ENCODE measurements around the gene CEP70. TPM values are rescaled to one million over a fixed set of nuclear protein-coding genes. Genes with fewer than 3 reads are reported as not detected.
"Not testable (repeated sequence)": the region's sequence is repeated elsewhere in the genome, so short reads cannot be mapped to it uniquely, and the experiment has no call there.

CEP70 gene
- total and polyA plus RNA-seq, 3 experiments from 2014 or later, result 7.6 to 8.4 (median 8.0) TPM

DNA sequence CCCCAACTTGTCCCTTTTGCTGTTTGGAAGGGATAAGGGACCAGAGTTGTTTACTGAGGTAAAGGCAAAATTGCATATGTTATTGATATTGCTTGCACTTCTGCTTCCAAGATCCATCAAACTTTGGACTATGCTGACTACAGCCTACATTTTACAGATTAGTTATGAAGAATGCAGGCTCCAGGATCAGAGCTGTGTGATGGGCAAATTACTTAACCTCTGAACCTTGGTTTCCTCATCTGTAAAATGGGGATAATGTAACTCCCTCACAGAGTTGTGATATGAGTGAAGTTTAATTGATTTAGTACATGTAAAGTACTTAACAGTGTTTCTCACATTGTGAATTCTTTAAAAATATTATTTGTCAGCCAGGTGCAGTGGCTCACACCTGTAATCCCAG is 30.5 kb upstream of the CEP70 start:
- no peaks in the 10 kb centered on the region for H3K4me1 ChIP-seq (ENCODE audit: insufficient read depth, low read length)
- CTCF ChIA-PET, result interaction anchor here (0.9 kb wide), 1 partner anchor 291 kb away, joined by 3 read pairs; no protein-coding TSS in a partner anchor
- no peaks in the 10 kb centered on the region for H3K4me1 Mint-ChIP-seq
- no peak for DNase-seq
- POLR2A ChIA-PET, result no interaction called here
- H3K4me3 ChIP-seq (ENCODE audit: low read length), result no peak overlapping the region
- no peaks in the 10 kb centered on the region for H3K27me3 Mint-ChIP-seq
- no peaks in the 10 kb centered on the region for H3K9me3 ChIP-seq (ENCODE audit: low read length)
- no peak overlapping the region for H3K27ac Mint-ChIP-seq
- H3K36me3 ChIP-seq (ENCODE audit: insufficient read depth, low read length), result no peaks in the 10 kb centered on the region
- no peaks in the 10 kb centered on the region for H3K27me3 ChIP-seq (ENCODE audit: insufficient read depth, low read length, poor library complexity, severe bottlenecking)
- H3K27ac ChIP-seq (ENCODE audit: low read depth, low read length), result no peak overlapping the region
- H3K9me3 Mint-ChIP-seq, result no peaks in the 10 kb centered on the region
- peaks cover 10 to 33% (median 10%) of the 10 kb centered on the region in 3 donors for H3K36me3 Mint-ChIP-seq
- H3K4me3 Mint-ChIP-seq, result no peak overlapping the region

DNA sequence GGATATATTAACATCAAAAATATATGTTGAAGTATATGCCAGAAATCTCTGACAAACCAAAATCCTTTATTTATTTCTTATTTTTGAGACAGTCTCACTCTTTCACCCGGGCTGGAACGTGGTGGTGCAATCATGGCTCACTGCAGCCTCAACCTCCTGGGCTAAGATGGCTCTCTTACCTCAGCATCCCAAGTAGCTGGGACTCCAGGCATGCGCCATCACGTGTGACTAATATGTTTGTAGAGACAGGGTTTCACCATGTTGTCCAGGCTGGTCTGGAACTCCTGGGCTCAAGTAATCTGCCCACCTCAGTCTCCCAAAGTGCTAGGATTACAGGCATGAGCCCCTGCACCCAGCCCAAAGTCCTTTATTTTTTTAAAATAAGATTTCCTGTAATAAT is 26.4 kb upstream of the CEP70 start:
- no peak for DNase-seq
- Histone ChIP-seq H3K27ac (ENCODE audit: low read depth, low read length) (no peak overlapping the region), H3K36me3 (ENCODE audit: insufficient read depth, low read length) (no peaks in the 10 kb centered on the region), H3K4me1 (ENCODE audit: insufficient read depth, low read length) (no peaks in the 10 kb centered on the region), H3K9me3 (ENCODE audit: low read length) (no peaks in the 10 kb centered on the region), H3K4me3 (ENCODE audit: low read length) (no peak overlapping the region), H3K27me3 (ENCODE audit: insufficient read depth, low read length, poor library complexity, severe bottlenecking) (no peaks in the 10 kb centered on the region)
- H3K4me3 Mint-ChIP-seq, result no peak overlapping the region
- no peaks in the 10 kb centered on the region for H3K4me1 Mint-ChIP-seq
- peaks cover 0 to 18% (median 6%) of the 10 kb centered on the region in 3 donors for H3K36me3 Mint-ChIP-seq
- ChIA-PET POLR2A (no interaction called here), CTCF (interaction anchor here (1.3 to 1.4 kb wide), 2 partner anchors 26 to 295 kb away, joined by 4 read pairs; partner anchors contain the start of gene CEP70)
- H3K27ac Mint-ChIP-seq, result no peak overlapping the region
- no peaks in the 10 kb centered on the region for H3K27me3 Mint-ChIP-seq
- H3K9me3 Mint-ChIP-seq, result no peaks in the 10 kb centered on the region

DNA sequence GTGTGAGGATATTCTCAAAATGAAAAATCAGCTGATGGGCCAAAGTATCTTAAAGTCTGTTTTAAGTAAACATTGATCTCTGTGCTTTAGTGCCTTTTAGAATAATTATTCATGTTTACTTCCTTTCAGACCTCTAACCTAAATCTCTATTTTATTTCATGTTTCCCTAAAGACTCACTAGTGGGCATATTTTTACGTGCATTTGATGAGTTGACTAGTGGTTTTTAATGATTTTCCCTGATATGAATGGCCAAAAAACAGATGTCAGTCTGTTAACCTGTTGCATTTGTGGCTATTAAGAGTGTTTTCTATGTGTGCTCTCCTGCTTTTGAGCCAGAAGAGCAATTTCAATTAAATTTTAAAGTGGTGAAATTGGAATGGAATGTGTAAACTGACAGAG is 21.4 kb upstream of the CEP70 start:
- Mint-ChIP-seq H3K9me3 (no peaks in the 10 kb centered on the region), H3K27ac (peak overlapping the region in 1 of 8 donors; percentile 22), H3K4me1 (peaks cover 0 to 6% (median 0%) of the 10 kb centered on the region in 3 donors), H3K36me3 (peaks cover 0 to 3% (median 0%) of the 10 kb centered on the region in 3 donors), H3K4me3 (no peak overlapping the region), H3K27me3 (no peaks in the 10 kb centered on the region)
- Histone ChIP-seq H3K9me3 (ENCODE audit: low read length) (no peaks in the 10 kb centered on the region), H3K27me3 (ENCODE audit: insufficient read depth, low read length, poor library complexity, severe bottlenecking) (no peaks in the 10 kb centered on the region), H3K4me1 (ENCODE audit: insufficient read depth, low read length) (no peaks in the 10 kb centered on the region), H3K27ac (ENCODE audit: low read depth, low read length) (no peak overlapping the region), H3K36me3 (ENCODE audit: insufficient read depth, low read length) (no peaks in the 10 kb centered on the region), H3K4me3 (ENCODE audit: low read length) (no peak overlapping the region)
- DNase-seq, result no peak
- CTCF ChIA-PET, result interaction anchor here (1.2 kb wide), 1 partner anchor 21 kb away, joined by 3 read pairs; no protein-coding TSS in a partner anchor
- POLR2A ChIA-PET, result no interaction called here

DNA sequence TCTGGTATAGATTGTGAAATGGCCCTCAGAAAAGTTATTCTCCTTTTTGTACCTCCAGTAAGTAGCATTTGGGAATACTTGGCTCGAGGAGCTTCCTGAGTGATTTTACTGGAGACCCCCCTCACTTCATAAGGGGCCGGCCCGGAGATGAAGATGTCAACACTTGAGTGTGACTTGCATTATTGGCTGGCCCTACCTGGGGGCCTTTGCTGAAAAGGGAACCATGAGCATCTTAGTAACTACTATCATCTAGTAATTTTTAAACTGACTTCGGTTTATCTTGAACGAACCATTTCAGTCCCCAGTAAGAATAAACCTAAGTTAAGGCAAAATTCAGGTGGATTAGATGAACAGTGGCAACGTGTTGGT is 15.8 kb upstream of the CEP70 start:
- DNase-seq, result no peak
- Histone ChIP-seq H3K27me3 (ENCODE audit: insufficient read depth, low read length, poor library complexity, severe bottlenecking) (no peaks in the 10 kb centered on the region), H3K27ac (ENCODE audit: low read depth, low read length) (no peak overlapping the region), H3K36me3 (ENCODE audit: insufficient read depth, low read length) (no peaks in the 10 kb centered on the region), H3K4me3 (ENCODE audit: low read length) (no peak overlapping the region), H3K9me3 (ENCODE audit: low read length) (no peaks in the 10 kb centered on the region), H3K4me1 (ENCODE audit: insufficient read depth, low read length) (peaks cover 13% of the 10 kb centered on the region)
- peaks cover 0 to 14% of the 10 kb centered on the region in 2 donors for H3K27me3 Mint-ChIP-seq
- ChIA-PET CTCF (interaction anchor here (2.8 to 3.2 kb wide), 2 partner anchors 16 to 306 kb away, joined by 17 to 25 read pairs; partner anchors contain the start of gene CEP70), POLR2A (interaction anchor here (2.0 kb wide), 1 partner anchor 16 kb away, joined by 18 read pairs; the partner anchor contains the start of gene CEP70)
- peak overlapping the region; percentile 89 to 99 (median 94) for H3K27ac Mint-ChIP-seq
- H3K36me3 Mint-ChIP-seq, result peaks cover 0 to 9% (median 4%) of the 10 kb centered on the region in 3 donors
- H3K9me3 Mint-ChIP-seq, result peaks cover 0 to 6% (median 3%) of the 10 kb centered on the region in 5 donors
- peaks cover 12 to 25% (median 15%) of the 10 kb centered on the region in 3 donors for H3K4me1 Mint-ChIP-seq
- H3K4me3 Mint-ChIP-seq, result peak overlapping the region; percentile 80 to 97 (median 91)

DNA sequence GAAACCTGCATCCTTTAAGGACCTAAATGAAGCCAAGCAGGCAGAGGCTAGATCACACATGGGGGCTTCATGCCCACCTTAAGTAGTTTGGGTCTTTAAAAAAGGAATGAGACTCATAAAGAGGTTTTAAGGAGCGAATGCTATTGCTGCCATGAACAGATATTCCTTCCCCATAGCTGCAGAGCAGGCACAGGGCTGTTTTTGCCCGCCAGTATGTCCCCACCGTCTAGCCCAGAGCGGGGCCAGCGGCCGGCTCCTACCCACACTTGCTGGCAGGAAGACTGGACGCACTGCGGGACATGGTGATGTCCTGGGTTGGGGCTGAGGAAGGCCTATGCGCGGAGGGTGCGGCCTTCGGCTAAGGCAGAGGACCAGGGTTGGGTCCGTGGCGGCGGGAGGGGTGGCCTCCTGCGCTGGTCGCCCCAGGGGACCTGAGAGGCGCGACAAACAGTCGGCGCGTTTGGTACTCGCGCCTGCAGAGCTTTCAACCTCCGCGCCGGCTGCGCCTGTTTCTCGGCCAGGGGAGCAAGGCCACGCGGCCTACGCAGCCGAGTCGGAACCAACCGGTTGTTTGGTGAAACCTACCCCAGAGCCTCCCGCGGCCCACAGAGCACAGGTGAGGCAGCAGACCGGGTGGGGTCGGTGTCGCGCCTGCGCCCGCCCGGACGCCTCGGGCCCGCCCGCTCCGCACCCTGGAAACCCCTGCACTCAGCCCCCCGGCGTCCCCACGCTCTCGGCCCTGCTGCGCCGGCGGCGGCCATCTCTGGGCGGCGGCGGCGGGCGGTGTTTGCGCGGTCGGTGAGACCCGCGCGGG is 14.5 kb upstream of the CEP70 start, which contains the start of gene FAIM:
FAIM (plus strand) TSS at position 450 of the 814 bp plus-strand sequence. CDS start 10,956 bp downstream, outside the sequence.
- peaks cover 0 to 7% (median 3%) of the 10 kb centered on the region in 5 donors for H3K9me3 Mint-ChIP-seq
- peaks cover 0 to 14% of the 10 kb centered on the region in 2 donors for H3K27me3 Mint-ChIP-seq
- peak within 1 kb of the TSS; percentile 69 for H3K27ac ChIP-seq (ENCODE audit: low read depth, low read length)
- peaks cover 13% of the 10 kb centered on the region for H3K4me1 ChIP-seq (ENCODE audit: insufficient read depth, low read length)
- H3K9me3 ChIP-seq (ENCODE audit: low read length), result no peaks in the 10 kb centered on the region
- DNase-seq, result peak; percentile 51 to 81 (median 77)
- CTCF ChIA-PET, result interaction anchor here (2.4 to 3.2 kb wide), 3 partner anchors 14 to 315 kb away, joined by 8 to 25 read pairs (median 17); partner anchors contain the start of gene CEP70
- H3K4me3 ChIP-seq (ENCODE audit: low read length), result peak within 1 kb of the TSS; percentile 63
- H3K36me3 Mint-ChIP-seq, result peaks cover 0 to 9% (median 1%) of the 10 kb centered on the region in 3 donors
- H3K36me3 ChIP-seq (ENCODE audit: insufficient read depth, low read length), result no peaks in the 10 kb centered on the region
- H3K27ac Mint-ChIP-seq, result peak within 1 kb of the TSS; percentile 92 to 99 (median 95)
- H3K4me1 Mint-ChIP-seq, result peaks cover 12 to 25% (median 15%) of the 10 kb centered on the region in 3 donors
- POLR2A ChIA-PET, result interaction anchor here (1.0 to 2.0 kb wide), 2 partner anchors 10 to 14 kb away, joined by 3 to 18 read pairs; partner anchors contain the start of gene CEP70
- H3K4me3 Mint-ChIP-seq, result peak within 1 kb of the TSS; percentile 80 to 97 (median 91)
- no peaks in the 10 kb centered on the region for H3K27me3 ChIP-seq (ENCODE audit: insufficient read depth, low read length, poor library complexity, severe bottlenecking)

DNA sequence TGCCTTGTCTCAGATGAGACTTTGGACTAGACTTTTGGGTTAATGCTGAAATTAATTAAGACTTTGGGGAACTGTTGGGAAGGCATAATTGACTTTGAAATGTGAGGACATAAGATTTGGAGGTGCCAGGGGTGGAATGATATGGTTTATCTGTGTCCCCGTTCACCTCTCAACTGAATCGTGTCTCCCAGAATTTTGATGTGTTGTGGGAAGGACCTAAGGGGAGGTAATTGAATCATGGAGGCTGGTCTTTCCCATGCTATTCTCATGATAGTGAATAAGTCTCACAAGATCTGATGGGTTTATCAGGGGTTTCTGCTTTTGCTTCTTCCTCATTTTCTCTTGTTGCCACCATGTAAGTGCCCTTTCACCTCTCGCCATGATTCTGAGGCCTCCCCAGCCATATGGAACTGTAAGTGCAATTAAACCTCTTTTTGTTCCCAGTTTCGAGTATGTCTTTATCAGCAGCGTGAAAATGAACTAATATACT is 10.1 kb upstream of the CEP70 start:
- H3K9me3 Mint-ChIP-seq; H3K27me3 Mint-ChIP-seq; H3K27ac Mint-ChIP-seq; H3K9me3 ChIP-seq (ENCODE audit: low read length); POLR2A ChIA-PET; H3K4me1 ChIP-seq (ENCODE audit: insufficient read depth, low read length); H3K36me3 ChIP-seq (ENCODE audit: insufficient read depth, low read length); DNase-seq; H3K4me3 Mint-ChIP-seq; H3K27ac ChIP-seq (ENCODE audit: low read depth, low read length); H3K36me3 Mint-ChIP-seq; H3K27me3 ChIP-seq (ENCODE audit: insufficient read depth, low read length, poor library complexity, severe bottlenecking); H3K4me1 Mint-ChIP-seq; H3K4me3 ChIP-seq (ENCODE audit: low read length): not testable (repeated sequence)
- CTCF ChIA-PET, result interaction anchor here (1.5 kb wide), 1 partner anchor 10 kb away, joined by 6 read pairs; the partner anchor contains the start of gene CEP70

DNA sequence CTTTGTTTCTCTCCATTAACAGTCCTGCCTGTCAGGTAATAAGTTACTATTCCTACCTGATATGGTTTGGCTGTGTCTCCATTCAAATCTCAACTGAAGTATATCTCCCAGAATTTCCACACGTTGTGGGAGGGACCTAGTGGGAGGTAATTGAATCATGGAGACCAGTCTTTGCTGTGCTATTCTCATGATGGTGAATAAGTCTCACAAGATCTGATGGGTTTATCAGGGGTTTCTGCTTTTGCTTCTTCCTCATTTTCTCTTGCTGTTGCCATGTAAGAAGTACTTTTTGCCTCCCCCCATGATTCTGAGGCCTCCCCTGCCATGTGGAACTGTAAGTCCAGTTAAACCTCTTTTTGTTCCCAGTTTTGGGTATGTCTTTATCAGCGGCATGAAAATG is 7.6 kb upstream of the CEP70 start:
- POLR2A ChIA-PET; H3K27me3 Mint-ChIP-seq; H3K9me3 ChIP-seq (ENCODE audit: low read length); H3K4me3 Mint-ChIP-seq; H3K4me1 ChIP-seq (ENCODE audit: insufficient read depth, low read length); H3K4me1 Mint-ChIP-seq; CTCF ChIA-PET; H3K27me3 ChIP-seq (ENCODE audit: insufficient read depth, low read length, poor library complexity, severe bottlenecking); H3K27ac ChIP-seq (ENCODE audit: low read depth, low read length); H3K36me3 ChIP-seq (ENCODE audit: insufficient read depth, low read length); H3K9me3 Mint-ChIP-seq; DNase-seq; H3K36me3 Mint-ChIP-seq; H3K4me3 ChIP-seq (ENCODE audit: low read length); H3K27ac Mint-ChIP-seq: not testable (repeated sequence)
